Activated CD4-positive, alpha-beta memory T cell treated with anti-CD3 and anti-CD28 coated beads for 36 hours (primary cell): ENCODE measurements around the gene BRD9. TPM values are rescaled to one million over a fixed set of nuclear protein-coding genes. Genes with fewer than 3 reads are reported as not detected.
"Not testable (repeated sequence)": the region's sequence is repeated elsewhere in the genome, so short reads cannot be mapped to it uniquely, and the experiment has no call there.

ENCODE experiments used
- CTCF ChIA-PET: fragments of 350-600 bp; sonication (Branson Sonifier 250); formaldehyde crosslinking; loops from one replicate; lab custom pipeline; 2021; ENCODE audit warnings: antibody characterized with exemption, inconsistent platforms; lab: Charles Lee
- POLR2A ChIA-PET: fragments of 350-600 bp; sonication (Branson Sonifier 250); formaldehyde crosslinking; loops from one replicate; lab custom pipeline; 2021; ENCODE audit warnings: antibody characterized with exemption; lab: Charles Lee
- DNase-seq: peaks from one replicate; pipeline ENCODE4 v3.0.0-alpha.2; 2020
- H3K27ac Mint-ChIP-seq: one replicate; pipeline ENCODE4 v1.8.0; 2021; ENCODE audit warnings: mixed read lengths
- H3K27me3 Mint-ChIP-seq: one replicate; pipeline ENCODE4 v1.8.0; 2021; ENCODE audit warnings: mixed read lengths
- H3K36me3 Mint-ChIP-seq: one replicate; pipeline ENCODE4 v1.8.0; 2021; ENCODE audit warnings: mixed read lengths
- H3K4me1 Mint-ChIP-seq: one replicate; pipeline ENCODE4 v1.8.0; 2021; ENCODE audit warnings: low read depth, mixed read lengths
- H3K4me3 Mint-ChIP-seq: one replicate; pipeline ENCODE4 v1.8.0; 2021; ENCODE audit warnings: mild to moderate bottlenecking, mixed read lengths
- H3K9me3 Mint-ChIP-seq: one replicate; pipeline ENCODE4 v1.8.0; 2021; ENCODE audit warnings: mixed read lengths
- intact Hi-C: fragments of 100-400 bp; cut with micrococcal nuclease; formaldehyde crosslinking; loops from one replicate; pipeline ENCODE4 v1.15.1; 2023
- total RNA-seq, 2 experiments: library from RNA; stranded (reverse); gene quantifications; one replicate each; pipeline ENCODE4 v1.2.3, GENCODE V29; 2021

The BRD9 gene
- total RNA-seq, 2 experiments from 2014 or later: 43.1 to 50.7 TPM

DNA sequence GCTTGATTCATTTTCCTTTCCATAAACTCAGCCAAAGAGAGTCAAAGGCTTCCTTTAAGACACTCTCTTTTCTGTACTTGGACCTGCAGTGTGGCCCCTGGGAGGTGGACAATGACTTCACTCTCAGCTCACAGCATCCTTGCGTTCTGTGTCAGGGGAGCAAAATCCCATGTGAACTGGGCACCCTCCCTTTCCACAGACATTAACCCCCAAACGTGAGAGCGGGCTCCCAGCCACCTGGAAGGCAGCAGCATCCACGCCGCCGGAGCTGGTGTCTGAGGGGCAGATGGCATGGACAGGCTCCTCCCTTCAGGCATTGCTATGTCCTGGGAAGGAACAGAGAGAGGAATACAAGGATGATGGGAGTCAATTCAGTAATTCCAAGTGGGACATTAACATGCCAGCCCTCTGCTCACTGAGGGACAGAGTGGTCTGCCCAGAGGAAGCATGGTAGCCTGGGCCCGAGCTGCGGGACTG, 39.6 kb upstream of the BRD9 start:
- H3K9me3 Mint-ChIP-seq: no peaks in the 10 kb centered on the region
- H3K27ac Mint-ChIP-seq: no peak overlapping the region
- no peak for DNase-seq
- peaks cover 11% of the 10 kb centered on the region for H3K4me1 Mint-ChIP-seq
- no peaks in the 10 kb centered on the region for H3K36me3 Mint-ChIP-seq
- no peak overlapping the region for H3K4me3 Mint-ChIP-seq
- peaks cover 7% of the 10 kb centered on the region for H3K27me3 Mint-ChIP-seq
- ChIA-PET POLR2A (no interaction called here), CTCF (interaction anchor here (0.8 to 1.6 kb wide), 2 partner anchors 8 to 77 kb away, joined by 3 to 4 read pairs; no protein-coding TSS in a partner anchor)
- intact Hi-C loops: no loop called here

DNA sequence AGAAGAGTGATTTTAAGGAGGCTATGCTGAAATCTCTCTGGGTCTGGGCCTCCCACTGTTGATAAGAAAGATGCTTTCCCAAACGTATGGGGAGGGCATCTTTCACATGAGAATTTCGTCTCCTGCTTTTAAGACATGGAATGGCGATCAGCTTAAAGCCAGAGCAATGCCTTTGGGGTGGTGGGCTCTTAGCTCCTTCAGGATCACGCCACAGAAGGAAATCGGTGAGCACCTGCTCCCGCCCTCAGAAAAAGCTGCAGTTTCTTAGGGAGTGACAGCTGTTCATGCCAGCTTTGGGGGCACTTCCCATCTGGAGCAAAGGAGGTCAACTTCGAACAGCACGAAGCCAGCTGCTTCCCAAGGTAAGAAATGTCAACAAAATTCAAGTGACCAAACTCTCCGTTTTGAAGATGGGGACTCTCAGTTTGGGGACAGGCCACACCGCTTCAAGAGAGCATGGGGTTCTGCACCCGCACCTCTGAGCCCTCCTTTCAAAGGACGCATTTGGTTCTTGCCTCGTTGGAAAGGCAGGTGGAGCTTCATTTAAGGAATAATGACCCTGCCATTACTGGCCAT, 39.1 kb upstream of the BRD9 start:
- no peaks in the 10 kb centered on the region for H3K36me3 Mint-ChIP-seq
- H3K27me3 Mint-ChIP-seq: peaks cover 9% of the 10 kb centered on the region
- no peak overlapping the region for H3K27ac Mint-ChIP-seq
- no peaks in the 10 kb centered on the region for H3K9me3 Mint-ChIP-seq
- intact Hi-C loops: no loop called here
- DNase-seq: no peak
- ChIA-PET POLR2A (no interaction called here), CTCF (interaction anchor here (0.8 to 1.6 kb wide), 3 partner anchors 8 to 243 kb away, joined by 3 to 4 read pairs (median 3); no protein-coding TSS in a partner anchor)
- H3K4me1 Mint-ChIP-seq: peaks cover 11% of the 10 kb centered on the region
- no peak overlapping the region for H3K4me3 Mint-ChIP-seq

DNA sequence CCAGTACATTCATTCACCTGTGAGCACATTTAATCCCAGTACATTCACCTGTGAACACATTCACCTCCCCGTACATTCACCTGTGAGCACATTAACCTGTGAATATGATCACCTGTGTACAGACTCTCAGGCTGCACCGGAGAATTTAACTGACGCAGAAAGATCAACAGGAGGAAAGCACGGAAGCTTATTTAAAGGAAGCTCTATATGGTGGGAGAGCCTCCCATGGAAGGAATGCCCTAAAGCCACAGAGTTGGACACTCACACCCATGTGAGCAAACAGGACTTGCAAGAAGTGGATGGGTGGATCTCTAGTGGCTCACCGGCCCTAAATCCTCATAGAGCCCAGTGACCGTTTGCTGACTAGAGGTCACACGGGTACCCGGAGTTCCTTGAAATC, 38.3 kb upstream of the BRD9 start:
- intact Hi-C loops: no loop called here
- H3K36me3 Mint-ChIP-seq: no peaks in the 10 kb centered on the region
- H3K27ac Mint-ChIP-seq: no peak overlapping the region
- H3K9me3 Mint-ChIP-seq: no peaks in the 10 kb centered on the region
- H3K27me3 Mint-ChIP-seq: peaks cover 17% of the 10 kb centered on the region
- ChIA-PET CTCF (interaction anchor here (0.8 to 1.6 kb wide), 3 partner anchors 79 to 714 kb away, joined by 3 to 4 read pairs (median 4); no protein-coding TSS in a partner anchor), POLR2A (no interaction called here)
- H3K4me3 Mint-ChIP-seq: no peak overlapping the region
- DNase-seq: no peak
- peaks cover 19% of the 10 kb centered on the region for H3K4me1 Mint-ChIP-seq

DNA sequence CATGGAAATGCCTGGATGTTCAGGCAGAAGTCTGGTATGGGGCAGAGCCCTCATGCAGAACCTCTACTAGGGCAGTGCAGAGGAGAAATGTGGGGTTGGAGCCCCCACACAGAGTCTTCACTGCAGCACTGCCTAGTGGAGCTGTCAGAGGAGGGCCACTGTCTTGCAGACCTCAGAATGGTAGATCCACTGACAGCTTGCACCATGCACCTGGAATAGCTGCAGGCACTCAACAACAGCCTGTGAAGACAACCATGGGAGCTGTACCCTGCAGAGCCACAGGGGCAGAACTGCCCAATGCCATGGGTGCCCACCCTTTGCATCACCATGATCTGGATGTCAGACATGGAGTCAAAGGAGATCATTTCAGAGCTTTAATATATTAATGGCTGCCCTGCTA, 37.0 kb upstream of the BRD9 start:
- no peaks in the 10 kb centered on the region for H3K36me3 Mint-ChIP-seq
- intact Hi-C loops: loop anchor here (10.0 kb wide), 2 partner anchors 235 to 715 kb away; no protein-coding TSS in a partner anchor
- POLR2A ChIA-PET: interaction anchor here (0.6 kb wide), 1 partner anchor 689 kb away, joined by 4 read pairs; no protein-coding TSS in a partner anchor
- CTCF ChIA-PET: no interaction called here
- H3K4me3 Mint-ChIP-seq: no peak overlapping the region
- H3K27ac Mint-ChIP-seq: no peak overlapping the region
- H3K27me3 Mint-ChIP-seq: peaks cover 24% of the 10 kb centered on the region
- H3K4me1 Mint-ChIP-seq: peaks cover 27% of the 10 kb centered on the region
- H3K9me3 Mint-ChIP-seq: no peaks in the 10 kb centered on the region
- no peak for DNase-seq

DNA sequence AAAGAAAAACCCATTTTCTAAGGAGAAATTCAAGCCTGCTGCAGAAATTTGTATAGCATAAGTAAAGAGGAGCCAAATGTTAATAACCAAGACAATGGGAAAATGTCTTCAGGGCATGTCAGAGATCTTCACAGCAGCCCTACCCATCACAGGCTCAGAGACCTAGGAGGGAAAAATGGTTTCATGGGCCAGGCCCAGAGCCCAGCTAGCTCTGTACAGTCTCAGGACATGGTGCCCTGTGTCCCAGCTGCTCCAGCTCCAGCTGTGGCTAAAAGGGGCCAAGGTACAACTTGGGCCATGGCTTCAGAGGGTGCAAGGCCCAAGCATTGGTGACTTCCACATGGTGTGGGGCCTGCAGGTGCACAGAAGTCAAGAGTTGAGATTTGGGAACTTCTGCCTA, 36.6 kb upstream of the BRD9 start:
- H3K9me3 Mint-ChIP-seq, H3K36me3 Mint-ChIP-seq, H3K27ac Mint-ChIP-seq, POLR2A ChIA-PET, H3K4me3 Mint-ChIP-seq, CTCF ChIA-PET, DNase-seq: not testable (repeated sequence)
- Mint-ChIP-seq H3K27me3 (peaks cover 24% of the 10 kb centered on the region), H3K4me1 (peaks cover 27% of the 10 kb centered on the region)
- intact Hi-C loops: loop anchor here (10.0 kb wide), 2 partner anchors 236 to 716 kb away; no protein-coding TSS in a partner anchor

DNA sequence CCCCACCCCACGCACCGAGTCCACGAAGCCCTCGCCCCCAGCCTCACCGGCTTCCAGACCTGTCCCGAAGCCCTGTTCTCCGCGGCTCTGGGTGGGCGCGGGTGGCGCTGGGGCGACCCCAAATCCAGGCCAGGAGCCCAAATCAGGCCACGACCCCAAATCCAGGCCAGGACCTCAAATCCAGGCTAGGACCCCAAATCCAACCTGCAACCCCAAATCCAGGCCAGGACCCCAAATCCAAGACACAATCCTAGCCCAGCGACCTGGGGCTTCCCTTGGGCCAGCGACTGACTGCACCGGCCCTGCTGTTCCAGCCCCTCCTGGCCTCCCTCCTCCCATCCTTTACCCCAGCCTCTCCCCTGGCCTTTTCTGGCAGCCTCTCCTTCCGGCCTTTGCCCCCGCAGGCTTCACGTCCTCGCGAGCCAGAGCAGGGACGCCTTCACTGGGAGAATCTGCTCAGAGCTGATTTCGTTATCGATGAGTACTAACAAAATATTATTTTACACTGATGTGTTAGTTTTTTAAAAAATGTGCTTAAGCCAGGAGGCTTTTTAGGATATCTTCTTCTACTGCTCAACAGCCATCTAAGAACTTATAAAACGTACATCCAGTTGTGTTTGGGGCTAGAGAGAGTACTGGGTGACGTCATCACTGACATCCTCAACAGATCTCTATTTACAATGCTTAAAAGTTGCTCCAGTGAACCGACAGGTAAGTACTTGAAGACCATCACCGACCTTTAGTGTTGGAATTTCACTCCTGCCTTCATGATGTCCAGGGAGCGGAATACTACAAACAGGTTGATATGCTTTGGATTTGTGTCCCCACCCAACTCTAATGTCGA, 34.8 kb upstream of the BRD9 start:
- no peak for DNase-seq
- CTCF ChIA-PET: no interaction called here
- Mint-ChIP-seq H3K4me3 (no peak overlapping the region), H3K4me1 (peaks cover 25% of the 10 kb centered on the region), H3K36me3 (no peaks in the 10 kb centered on the region), H3K27me3 (peaks cover 24% of the 10 kb centered on the region), H3K9me3 (no peaks in the 10 kb centered on the region), H3K27ac (no peak overlapping the region)
- POLR2A ChIA-PET: no interaction called here
- intact Hi-C loops: loop anchor here (10.0 kb wide), 2 partner anchors 237 to 717 kb away; no protein-coding TSS in a partner anchor

DNA sequence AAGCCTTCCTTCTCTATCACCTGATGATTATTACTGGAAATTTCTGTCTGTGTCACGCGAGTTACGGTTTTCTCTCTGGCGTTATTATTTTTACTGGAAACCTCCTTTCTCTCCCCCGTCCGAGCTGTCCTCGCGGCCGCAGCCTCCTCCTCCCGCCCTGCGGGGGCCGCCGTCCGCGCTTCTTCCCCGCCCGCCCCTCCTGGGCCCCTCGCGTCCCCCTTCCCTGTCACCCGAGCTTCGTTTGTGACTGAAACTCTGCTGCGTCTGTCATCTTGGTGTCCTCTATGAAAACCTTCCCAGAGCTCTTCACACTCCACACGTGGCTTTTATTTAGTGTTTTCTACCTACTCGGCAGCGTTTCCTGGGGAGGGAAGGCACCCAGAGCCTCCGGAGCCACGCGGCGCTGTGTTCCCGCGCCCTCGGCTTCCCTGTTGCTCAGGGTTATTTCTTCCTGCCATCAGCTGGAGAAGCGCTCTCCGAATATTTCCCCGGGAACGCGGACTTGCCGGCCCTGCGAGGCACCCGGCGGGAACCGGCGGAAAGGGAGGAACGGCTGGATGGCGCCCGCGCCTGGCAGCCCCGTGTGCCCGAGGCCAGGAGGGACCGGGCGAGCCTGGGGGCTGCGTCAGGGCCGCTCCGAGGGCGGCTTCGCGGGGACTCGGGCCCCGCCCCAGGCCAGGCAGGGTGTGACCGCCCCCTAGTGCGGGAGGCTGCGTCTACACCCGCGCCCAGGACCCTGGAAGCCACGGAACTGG, 34.0 kb upstream of the BRD9 start:
- POLR2A ChIA-PET: no interaction called here
- intact Hi-C loops: loop anchor here (10.0 kb wide), 2 partner anchors 238 to 718 kb away; no protein-coding TSS in a partner anchor
- Mint-ChIP-seq H3K27ac (no peak overlapping the region), H3K4me1 (peaks cover 25% of the 10 kb centered on the region), H3K9me3 (no peaks in the 10 kb centered on the region), H3K27me3 (peaks cover 24% of the 10 kb centered on the region), H3K4me3 (no peak overlapping the region), H3K36me3 (peaks cover under 1% of the 10 kb centered on the region)
- DNase-seq: peak; percentile 28
- CTCF ChIA-PET: interaction anchor here (0.8 kb wide), 1 partner anchor 214 kb away, joined by 3 read pairs; no protein-coding TSS in a partner anchor

DNA sequence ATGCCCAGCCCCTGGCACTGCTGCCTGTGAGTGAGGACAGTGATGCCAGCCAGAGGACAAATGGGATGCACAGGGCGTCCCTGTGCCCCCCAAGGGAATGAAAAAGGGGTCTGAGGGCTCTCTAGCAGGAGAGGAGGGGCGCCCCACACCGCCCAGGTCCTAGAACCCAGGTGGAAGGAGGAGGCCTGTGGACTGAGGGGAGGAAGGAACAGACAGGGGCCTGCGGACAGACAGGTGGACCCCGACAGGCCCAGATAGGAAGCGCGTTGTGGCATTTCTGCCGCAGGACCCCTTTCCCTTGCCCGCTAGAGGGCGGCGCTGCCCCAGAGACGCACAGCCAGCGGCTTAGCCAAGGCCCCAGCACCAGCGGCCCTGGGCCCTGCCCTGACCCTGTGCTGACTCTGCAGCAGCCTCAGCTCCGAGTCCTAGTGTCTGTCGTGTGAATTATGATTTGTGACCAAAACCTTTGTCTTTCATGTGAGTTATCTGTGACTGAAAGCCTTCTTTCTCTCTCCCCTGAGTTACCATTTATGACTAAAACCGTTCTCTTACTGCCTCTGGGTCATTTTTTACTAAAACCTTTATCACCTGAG, 30.8 kb upstream of the BRD9 start:
- CTCF ChIA-PET: interaction anchor here (0.6 to 1.9 kb wide), 26 partner anchors 9 to 730 kb away, joined by 3 to 23 read pairs (median 4); partner anchors contain the start of genes BRD9, NKD2 and TRIP13
- POLR2A ChIA-PET: no interaction called here
- intact Hi-C loops: loop anchor here (1.0 to 10.0 kb wide), 3 partner anchors 217 to 721 kb away; no protein-coding TSS in a partner anchor
- peaks cover 13% of the 10 kb centered on the region for H3K36me3 Mint-ChIP-seq
- peak; percentile 77 for DNase-seq
- H3K9me3 Mint-ChIP-seq: peaks cover 3% of the 10 kb centered on the region
- H3K4me1 Mint-ChIP-seq: peaks cover 25% of the 10 kb centered on the region
- H3K27me3 Mint-ChIP-seq: peaks cover 24% of the 10 kb centered on the region
- H3K4me3 Mint-ChIP-seq: no peak overlapping the region
- H3K27ac Mint-ChIP-seq: no peak overlapping the region

DNA sequence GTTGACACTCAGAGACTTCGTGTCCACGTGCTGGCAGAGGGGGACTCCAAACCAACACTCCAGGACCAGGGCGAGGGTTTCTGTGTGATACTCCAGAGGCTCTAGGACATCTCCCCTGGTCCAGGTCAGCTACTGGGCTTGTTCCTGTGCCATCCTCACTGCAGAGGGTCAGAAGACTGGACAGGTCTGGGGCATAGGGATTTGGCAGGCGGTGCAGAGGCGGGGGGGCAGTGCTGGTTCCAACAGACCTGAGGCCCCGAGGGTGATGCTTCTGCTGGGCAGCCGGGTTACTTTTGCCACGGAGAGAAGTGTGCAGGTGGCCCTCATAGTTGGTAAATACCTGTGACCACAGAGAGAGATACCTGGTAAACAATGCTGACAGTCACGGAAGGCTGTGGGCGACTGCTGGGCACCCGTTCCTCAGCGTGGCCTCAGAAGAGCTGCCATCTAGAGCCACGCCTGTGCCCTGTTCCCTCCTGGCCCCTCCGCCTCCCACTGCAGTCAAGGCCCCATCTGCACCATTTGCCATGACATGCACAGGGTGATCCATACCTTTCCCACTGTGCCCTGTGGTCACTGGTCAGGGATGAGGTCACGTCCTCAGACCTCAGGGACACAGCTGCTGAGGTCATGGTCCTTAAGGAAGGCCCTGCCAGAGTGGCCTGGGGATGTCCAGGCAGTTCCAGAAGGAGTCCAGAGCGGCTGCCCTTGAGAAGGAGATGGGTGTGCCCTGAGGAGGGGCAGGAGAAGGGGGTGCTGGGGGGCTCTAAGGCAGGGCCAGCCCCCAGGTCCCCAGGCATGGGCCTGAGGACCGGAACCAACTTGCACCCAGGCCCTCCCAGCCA, 30.1 kb upstream of the BRD9 start:
- Mint-ChIP-seq H3K4me1 (peaks cover 25% of the 10 kb centered on the region), H3K27ac (no peak overlapping the region), H3K36me3 (peaks cover 18% of the 10 kb centered on the region), H3K27me3 (peaks cover 20% of the 10 kb centered on the region), H3K4me3 (no peak overlapping the region), H3K9me3 (peaks cover 3% of the 10 kb centered on the region)
- intact Hi-C loops: loop anchor here (1.0 to 10.0 kb wide), 3 partner anchors 218 to 722 kb away; no protein-coding TSS in a partner anchor
- DNase-seq: no peak
- POLR2A ChIA-PET: no interaction called here
- CTCF ChIA-PET: interaction anchor here (1.0 to 1.9 kb wide), 6 partner anchors 20 to 243 kb away, joined by 3 to 23 read pairs (median 5); partner anchors contain the start of genes BRD9, NKD2 and TRIP13

DNA sequence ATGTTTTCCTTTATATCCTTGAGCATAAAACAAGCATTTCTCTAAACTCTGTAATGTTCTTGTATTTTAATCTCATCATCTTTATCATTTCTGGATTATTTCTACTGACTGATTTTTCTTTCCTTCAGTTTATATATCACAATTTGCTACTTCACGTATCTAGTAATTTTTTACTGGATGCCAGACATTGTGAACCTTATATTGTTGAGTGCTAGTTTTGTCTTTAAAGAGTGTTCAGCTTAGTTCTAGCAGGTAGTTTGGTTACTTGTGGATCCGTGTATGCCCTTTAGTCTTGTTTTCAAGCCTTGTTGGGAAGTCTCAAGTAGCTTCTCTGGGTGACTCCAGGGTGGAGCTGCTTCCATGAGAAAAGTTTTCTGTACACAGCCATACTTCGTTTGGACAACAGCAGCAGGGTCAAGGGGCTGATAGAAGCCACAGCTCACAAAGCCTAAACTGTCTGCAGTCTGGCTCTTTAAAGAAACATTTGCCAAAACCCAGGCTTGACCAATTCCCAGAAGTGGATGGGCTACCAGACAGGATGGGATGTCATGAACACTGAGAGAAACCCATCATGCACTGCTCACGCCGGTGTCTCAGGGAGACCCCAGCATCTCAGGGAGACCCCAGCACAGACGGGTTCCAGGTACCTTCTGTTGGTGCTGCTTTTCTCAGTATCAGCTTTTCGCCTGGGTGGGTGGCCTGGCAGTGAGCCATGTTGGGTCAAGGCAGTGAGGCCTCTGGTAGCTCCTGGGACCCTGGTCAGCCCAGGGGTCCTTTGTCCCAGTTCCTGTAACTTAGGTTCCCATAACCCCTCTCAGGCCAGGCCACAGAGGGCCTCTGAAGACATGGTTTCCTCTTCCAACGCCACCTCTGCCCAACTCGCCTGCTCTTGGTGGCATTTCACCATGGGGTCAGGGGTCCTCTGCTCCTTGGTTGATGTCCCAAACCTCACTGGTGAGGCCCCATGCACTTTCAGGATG, 29.1 kb upstream of the BRD9 start:
- Mint-ChIP-seq H3K9me3 (peaks cover 3% of the 10 kb centered on the region), H3K4me1 (peaks cover 23% of the 10 kb centered on the region), H3K4me3 (no peak overlapping the region), H3K27me3 (peaks cover 15% of the 10 kb centered on the region), H3K36me3 (peaks cover 22% of the 10 kb centered on the region), H3K27ac (peak overlapping the region; percentile 16)
- DNase-seq: no peak
- ChIA-PET POLR2A (no interaction called here), CTCF (no interaction called here)
- intact Hi-C loops: loop anchor here (10.0 kb wide), 2 partner anchors 243 to 723 kb away; no protein-coding TSS in a partner anchor
